HEK293 (cell line): ENCODE data around the gene NINL.

ENCODE experiments used
- CTCF ChIA-PET: fragments of 350-600 bp; formaldehyde crosslinking; extraction: SDS; loops from one replicate; lab custom pipeline; 2021; ENCODE audit warnings: antibody characterized with exemption; lab: Yijun Ruan, JAX
- POLR2A ChIA-PET: fragments of 300-600 bp; formaldehyde crosslinking; extraction: SDS; loops from one replicate; lab custom pipeline; 2020; ENCODE audit warnings: antibody characterized with exemption, inconsistent platforms; lab: Yijun Ruan, JAX
- H3K27ac ChIP-seq: fragments of 200-500 bp; sonication (Bioruptor generic); 2 replicates; pipeline ENCODE4 v1.5.1; 2014; ENCODE audit warnings: low read depth, low read length, control low read depth, inconsistent platforms; ENCODE audit errors: extremely low read depth
- H3K36me3 ChIP-seq, 2 experiments: fragments of 200-500 bp in 1 of 2; sonication (Bioruptor generic) in 1 of 2; 1 replicate in 1 of 2; 2 replicates in 1 of 2; pipeline ENCODE4 v1.5.1; 2014 to 2017; ENCODE audit warnings: inconsistent platforms in 2 of 2, low read length in 2 of 2; ENCODE audit not compliant: control insufficient read depth in 2 of 2, insufficient read depth in 1 of 2
- H3K4me1 ChIP-seq: fragments of 200-500 bp; sonication (Bioruptor generic); 2 replicates; pipeline ENCODE4 v1.5.1; 2014; ENCODE audit warnings: mild to moderate bottlenecking, low read length, inconsistent platforms; ENCODE audit not compliant: control insufficient read depth, insufficient read depth
- H3K4me3 ChIP-seq: 2 replicates; pipeline ENCODE4 v1.5.1; 2011; ENCODE audit warnings: low read depth, mild to moderate bottlenecking, control low read depth, low read length, moderate library complexity
- H3K9me3 ChIP-seq: fragments of 200-500 bp; sonication (Bioruptor generic); 2 replicates; pipeline ENCODE4 v1.5.1; 2014; ENCODE audit warnings: low read depth, low read length, inconsistent platforms; ENCODE audit not compliant: control insufficient read depth, insufficient read depth
- IKZF3 ChIP-seq: fragments of 450-650 bp; IDR thresholded peaks from 2 replicates; pipeline ENCODE4 v1.5.0; 2018; ENCODE audit warnings: missing biosample characterization, mild to moderate bottlenecking, missing genetic modification characterization, moderate library complexity
- KLF7 ChIP-seq: fragments of 450-650 bp; formaldehyde crosslinking; IDR thresholded peaks from 2 replicates; pipeline ENCODE4 v1.5.1; 2016; ENCODE audit warnings: missing biosample characterization, missing genetic modification characterization, borderline replicate concordance
- TCF7L2 ChIP-seq: IDR thresholded peaks from 2 replicates; pipeline ENCODE4 v1.6.1; 2011; ENCODE audit warnings: low read depth, mild to moderate bottlenecking, inconsistent platforms, low read length, moderate library complexity, borderline replicate concordance
- YY1 ChIP-seq: fragments of 450-650 bp; formaldehyde crosslinking; IDR thresholded peaks from 2 replicates; pipeline ENCODE4 v1.5.1; 2018; ENCODE audit warnings: missing biosample characterization, missing genetic modification characterization
- ZBTB8A ChIP-seq: fragments of 450-650 bp; formaldehyde crosslinking; IDR thresholded peaks from 2 replicates; pipeline ENCODE4 v1.5.1; 2016; ENCODE audit warnings: missing biosample characterization, missing genetic modification characterization
- ZNF121 ChIP-seq: fragments of 450-650 bp; formaldehyde crosslinking; IDR thresholded peaks from 2 replicates; pipeline ENCODE4 v1.5.1; 2016; ENCODE audit warnings: missing biosample characterization, missing genetic modification characterization
- ZNF146 ChIP-seq: fragments of 450-650 bp; formaldehyde crosslinking; IDR thresholded peaks from 2 replicates; pipeline ENCODE4 v1.5.1; 2016; ENCODE audit warnings: missing biosample characterization, missing genetic modification characterization
- ZNF404 ChIP-seq: fragments of 450-650 bp; formaldehyde crosslinking; IDR thresholded peaks from 2 replicates; pipeline ENCODE4 v1.5.1; 2017; ENCODE audit warnings: missing biosample characterization, missing genetic modification characterization
- ZNF501 ChIP-seq: fragments of 450-650 bp; formaldehyde crosslinking; IDR thresholded peaks from 2 replicates; pipeline ENCODE4 v1.5.1; 2016; ENCODE audit warnings: missing biosample characterization, missing genetic modification characterization
- ZNF544 ChIP-seq: fragments of 450-650 bp; formaldehyde crosslinking; IDR thresholded peaks from 2 replicates; pipeline ENCODE4 v1.5.0; 2017; ENCODE audit warnings: missing biosample characterization, missing genetic modification characterization
- ZNF555 ChIP-seq: fragments of 450-650 bp; formaldehyde crosslinking; conservative IDR thresholded peaks from 2 replicates; pipeline ENCODE4 v1.5.1; 2017; ENCODE audit warnings: missing biosample characterization, mild to moderate bottlenecking, missing genetic modification characterization, inconsistent platforms
- ZNF558 ChIP-seq: fragments of 450-650 bp; formaldehyde crosslinking; IDR thresholded peaks from 2 replicates; pipeline ENCODE4 v1.5.1; 2016; ENCODE audit warnings: missing biosample characterization, missing genetic modification characterization
- ZNF600 ChIP-seq: fragments of 450-650 bp; formaldehyde crosslinking; IDR thresholded peaks from 2 replicates; pipeline ENCODE4 v1.5.1; 2016; ENCODE audit warnings: missing biosample characterization, missing genetic modification characterization
- ZNF623 ChIP-seq: fragments of 450-650 bp; formaldehyde crosslinking; IDR thresholded peaks from 2 replicates; pipeline ENCODE4 v1.5.1; 2016; ENCODE audit warnings: missing biosample characterization, missing genetic modification characterization
- ZNF837 ChIP-seq: fragments of 450-650 bp; formaldehyde crosslinking; IDR thresholded peaks from 2 replicates; pipeline ENCODE4 v1.5.1; 2016; ENCODE audit warnings: missing biosample characterization, missing genetic modification characterization
- TF ChIP-seq, protein P1 (sequence below): fragments of 450-650 bp; formaldehyde crosslinking; IDR thresholded peaks from 2 replicates; pipeline ENCODE4 v1.5.1; 2016; ENCODE audit warnings: missing biosample characterization, missing genetic modification characterization
- TF ChIP-seq, protein P2 (sequence below): fragments of 450-650 bp; formaldehyde crosslinking; IDR thresholded peaks from 2 replicates; pipeline ENCODE4 v1.5.1; 2016; ENCODE audit warnings: missing biosample characterization, missing genetic modification characterization
- TF ChIP-seq, protein P3 (sequence below): fragments of 450-650 bp; formaldehyde crosslinking; IDR thresholded peaks from 2 replicates; pipeline ENCODE4 v1.5.1; 2016; ENCODE audit warnings: missing biosample characterization, missing genetic modification characterization
- TF ChIP-seq, protein P4 (sequence below): fragments of 450-650 bp; formaldehyde crosslinking; IDR thresholded peaks from 2 replicates; pipeline ENCODE4 v1.5.1; 2016; ENCODE audit warnings: missing biosample characterization, missing genetic modification characterization
- TF ChIP-seq, protein P5 (sequence below): fragments of 450-650 bp; formaldehyde crosslinking; IDR thresholded peaks from 2 replicates; pipeline ENCODE4 v1.5.1; 2016; ENCODE audit warnings: missing biosample characterization, missing genetic modification characterization
- TF ChIP-seq, protein P6 (sequence below): fragments of 450-650 bp; formaldehyde crosslinking; IDR thresholded peaks from 2 replicates; pipeline ENCODE4 v1.5.1; 2016; ENCODE audit warnings: missing biosample characterization, missing genetic modification characterization, low read depth

NINL gene

DNA sequence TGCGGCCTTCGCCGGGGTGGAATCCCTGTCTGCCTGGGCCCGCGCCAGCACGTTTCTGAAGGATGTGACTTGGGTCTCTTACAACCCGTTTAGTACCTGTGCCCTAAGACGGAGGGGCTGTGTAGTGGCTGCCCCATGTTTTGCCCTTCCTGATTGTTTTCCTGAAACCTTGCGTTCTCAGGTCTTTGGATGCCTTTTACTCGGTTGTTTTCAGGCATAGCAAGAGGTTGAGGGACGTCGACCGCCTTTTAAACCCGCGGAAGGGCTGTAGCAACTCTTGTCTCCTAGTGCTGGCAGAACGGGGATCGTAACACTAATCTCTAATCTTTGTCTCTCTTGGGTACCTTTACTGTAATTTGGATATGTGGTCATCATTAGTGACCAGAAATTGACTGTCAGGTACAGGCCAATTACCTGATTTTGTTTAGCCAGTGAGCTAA lies 39.2 kb upstream of the NINL start:
- Histone ChIP-seq H3K36me3 (peaks cover 0 to 6% of the 10 kb centered on the region in 2 experiments; a peak in 1 of 3 replicates), H3K9me3 (no peaks in the 10 kb centered on the region), H3K4me3 (peak overlapping the region; percentile 73), H3K27ac (peak overlapping the region; percentile 95), H3K4me1 (peaks cover 4% of the 10 kb centered on the region; the same call in 1 of the 2 replicates)
- ChIA-PET POLR2A (no interaction called here), CTCF (no interaction called here)
- TF ChIP-seq, protein P1, sequence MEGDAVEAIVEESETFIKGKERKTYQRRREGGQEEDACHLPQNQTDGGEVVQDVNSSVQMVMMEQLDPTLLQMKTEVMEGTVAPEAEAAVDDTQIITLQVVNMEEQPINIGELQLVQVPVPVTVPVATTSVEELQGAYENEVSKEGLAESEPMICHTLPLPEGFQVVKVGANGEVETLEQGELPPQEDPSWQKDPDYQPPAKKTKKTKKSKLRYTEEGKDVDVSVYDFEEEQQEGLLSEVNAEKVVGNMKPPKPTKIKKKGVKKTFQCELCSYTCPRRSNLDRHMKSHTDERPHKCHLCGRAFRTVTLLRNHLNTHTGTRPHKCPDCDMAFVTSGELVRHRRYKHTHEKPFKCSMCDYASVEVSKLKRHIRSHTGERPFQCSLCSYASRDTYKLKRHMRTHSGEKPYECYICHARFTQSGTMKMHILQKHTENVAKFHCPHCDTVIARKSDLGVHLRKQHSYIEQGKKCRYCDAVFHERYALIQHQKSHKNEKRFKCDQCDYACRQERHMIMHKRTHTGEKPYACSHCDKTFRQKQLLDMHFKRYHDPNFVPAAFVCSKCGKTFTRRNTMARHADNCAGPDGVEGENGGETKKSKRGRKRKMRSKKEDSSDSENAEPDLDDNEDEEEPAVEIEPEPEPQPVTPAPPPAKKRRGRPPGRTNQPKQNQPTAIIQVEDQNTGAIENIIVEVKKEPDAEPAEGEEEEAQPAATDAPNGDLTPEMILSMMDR (tag by site-specific recombination): no peak
- no peak for TF ChIP-seq ZNF555
- no peak for TF ChIP-seq YY1
- TF ChIP-seq IKZF3: no peak
- TF ChIP-seq, protein P2, sequence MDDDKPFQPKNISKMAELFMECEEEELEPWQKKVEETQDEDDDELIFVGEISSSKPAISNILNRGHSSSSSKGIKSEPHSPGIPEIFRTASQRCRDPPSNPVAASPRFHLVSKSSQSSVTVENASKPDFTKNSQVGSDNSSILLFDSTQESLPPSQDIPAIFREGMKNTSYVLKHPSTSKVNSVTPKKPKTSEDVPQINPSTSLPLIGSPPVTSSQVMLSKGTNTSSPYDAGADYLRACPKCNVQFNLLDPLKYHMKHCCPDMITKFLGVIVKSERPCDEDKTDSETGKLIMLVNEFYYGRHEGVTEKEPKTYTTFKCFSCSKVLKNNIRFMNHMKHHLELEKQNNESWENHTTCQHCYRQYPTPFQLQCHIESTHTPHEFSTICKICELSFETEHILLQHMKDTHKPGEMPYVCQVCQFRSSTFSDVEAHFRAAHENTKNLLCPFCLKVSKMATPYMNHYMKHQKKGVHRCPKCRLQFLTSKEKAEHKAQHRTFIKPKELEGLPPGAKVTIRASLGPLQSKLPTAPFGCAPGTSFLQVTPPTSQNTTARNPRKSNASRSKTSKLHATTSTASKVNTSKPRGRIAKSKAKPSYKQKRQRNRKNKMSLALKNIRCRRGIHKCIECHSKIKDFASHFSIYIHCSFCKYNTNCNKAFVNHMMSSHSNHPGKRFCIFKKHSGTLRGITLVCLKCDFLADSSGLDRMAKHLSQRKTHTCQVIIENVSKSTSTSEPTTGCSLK (tag by site-specific recombination): no peak
- no peak for TF ChIP-seq TCF7L2
- TF ChIP-seq, protein P3, sequence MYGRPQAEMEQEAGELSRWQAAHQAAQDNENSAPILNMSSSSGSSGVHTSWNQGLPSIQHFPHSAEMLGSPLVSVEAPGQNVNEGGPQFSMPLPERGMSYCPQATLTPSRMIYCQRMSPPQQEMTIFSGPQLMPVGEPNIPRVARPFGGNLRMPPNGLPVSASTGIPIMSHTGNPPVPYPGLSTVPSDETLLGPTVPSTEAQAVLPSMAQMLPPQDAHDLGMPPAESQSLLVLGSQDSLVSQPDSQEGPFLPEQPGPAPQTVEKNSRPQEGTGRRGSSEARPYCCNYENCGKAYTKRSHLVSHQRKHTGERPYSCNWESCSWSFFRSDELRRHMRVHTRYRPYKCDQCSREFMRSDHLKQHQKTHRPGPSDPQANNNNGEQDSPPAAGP (tag by site-specific recombination): peak; percentile 6; the same call in 1 of the 2 replicates
- no peak for TF ChIP-seq ZNF404 (tag by site-specific recombination)
- no peak for TF ChIP-seq ZNF837
- no peak for TF ChIP-seq ZNF544
- TF ChIP-seq ZBTB8A (tag by site-specific recombination): peak; percentile 9; the same call in 1 of the 2 replicates
- TF ChIP-seq ZNF600 (tag by site-specific recombination): peak; percentile 57
- TF ChIP-seq ZNF146 (tag by site-specific recombination): 0 out of 2 replicates have a peak, but pooled peaks have one; percentile 1
- 0 out of 2 replicates have a peak, but pooled peaks have one; percentile 12 for TF ChIP-seq ZNF558
- TF ChIP-seq ZNF623 (tag by site-specific recombination): no peak
- TF ChIP-seq, protein P4, sequence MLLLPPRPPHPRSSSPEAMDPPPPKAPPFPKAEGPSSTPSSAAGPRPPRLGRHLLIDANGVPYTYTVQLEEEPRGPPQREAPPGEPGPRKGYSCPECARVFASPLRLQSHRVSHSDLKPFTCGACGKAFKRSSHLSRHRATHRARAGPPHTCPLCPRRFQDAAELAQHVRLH: no peak
- TF ChIP-seq ZNF121: peak; percentile 51; the same call in 1 of the 2 replicates
- TF ChIP-seq, protein P5, sequence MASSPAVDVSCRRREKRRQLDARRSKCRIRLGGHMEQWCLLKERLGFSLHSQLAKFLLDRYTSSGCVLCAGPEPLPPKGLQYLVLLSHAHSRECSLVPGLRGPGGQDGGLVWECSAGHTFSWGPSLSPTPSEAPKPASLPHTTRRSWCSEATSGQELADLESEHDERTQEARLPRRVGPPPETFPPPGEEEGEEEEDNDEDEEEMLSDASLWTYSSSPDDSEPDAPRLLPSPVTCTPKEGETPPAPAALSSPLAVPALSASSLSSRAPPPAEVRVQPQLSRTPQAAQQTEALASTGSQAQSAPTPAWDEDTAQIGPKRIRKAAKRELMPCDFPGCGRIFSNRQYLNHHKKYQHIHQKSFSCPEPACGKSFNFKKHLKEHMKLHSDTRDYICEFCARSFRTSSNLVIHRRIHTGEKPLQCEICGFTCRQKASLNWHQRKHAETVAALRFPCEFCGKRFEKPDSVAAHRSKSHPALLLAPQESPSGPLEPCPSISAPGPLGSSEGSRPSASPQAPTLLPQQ (tag by site-specific recombination): 0 out of 2 replicates have a peak, but pooled peaks have one; percentile 43
- TF ChIP-seq, protein P6, sequence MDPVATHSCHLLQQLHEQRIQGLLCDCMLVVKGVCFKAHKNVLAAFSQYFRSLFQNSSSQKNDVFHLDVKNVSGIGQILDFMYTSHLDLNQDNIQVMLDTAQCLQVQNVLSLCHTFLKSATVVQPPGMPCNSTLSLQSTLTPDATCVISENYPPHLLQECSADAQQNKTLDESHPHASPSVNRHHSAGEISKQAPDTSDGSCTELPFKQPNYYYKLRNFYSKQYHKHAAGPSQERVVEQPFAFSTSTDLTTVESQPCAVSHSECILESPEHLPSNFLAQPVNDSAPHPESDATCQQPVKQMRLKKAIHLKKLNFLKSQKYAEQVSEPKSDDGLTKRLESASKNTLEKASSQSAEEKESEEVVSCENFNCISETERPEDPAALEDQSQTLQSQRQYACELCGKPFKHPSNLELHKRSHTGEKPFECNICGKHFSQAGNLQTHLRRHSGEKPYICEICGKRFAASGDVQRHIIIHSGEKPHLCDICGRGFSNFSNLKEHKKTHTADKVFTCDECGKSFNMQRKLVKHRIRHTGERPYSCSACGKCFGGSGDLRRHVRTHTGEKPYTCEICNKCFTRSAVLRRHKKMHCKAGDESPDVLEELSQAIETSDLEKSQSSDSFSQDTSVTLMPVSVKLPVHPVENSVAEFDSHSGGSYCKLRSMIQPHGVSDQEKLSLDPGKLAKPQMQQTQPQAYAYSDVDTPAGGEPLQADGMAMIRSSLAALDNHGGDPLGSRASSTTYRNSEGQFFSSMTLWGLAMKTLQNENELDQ (tag by site-specific recombination): no peak
- TF ChIP-seq KLF7: no peak
- TF ChIP-seq ZNF501 (tag by site-specific recombination): peak; percentile 16; the same call in 1 of the 2 replicates
